Transverse colon (tissue), 4 donors: ENCODE results near the gene RRP7A.
A peak's percentile ranks its signal among the peaks of the same experiment; 100 is the strongest.

Experiments
- CTCF ChIP-seq, 5 experiments: fragments of 200-600 bp in 3 of 5; fragments of 450-650 bp in 2 of 5; sonication (generic) in 3 of 5; IDR thresholded peaks; 1 replicate in 2 of 5; 2 replicates in 3 of 5; pipeline ENCODE4 v1.5.1; 2016 to 2017; ENCODE audit warnings: antibody characterized with exemption in 5 of 5, inconsistent platforms in 3 of 5, mild to moderate bottlenecking in 2 of 5, moderate library complexity in 1 of 5
- EP300 ChIP-seq: sonication (generic); formaldehyde crosslinking; IDR thresholded peaks from one replicate; pipeline ENCODE4 v1.6.1; 2017; ENCODE audit warnings: antibody characterized with exemption, low read depth
- POLR2A ChIP-seq: fragments of 450-650 bp; IDR thresholded peaks from one replicate; pipeline ENCODE4 v1.6.1; 2016; ENCODE audit warnings: antibody characterized with exemption, mild to moderate bottlenecking, moderate library complexity
- POLR2AphosphoS5 ChIP-seq, 3 donors: sonication (generic); formaldehyde crosslinking; IDR thresholded peaks; one replicate each; pipeline ENCODE4 v1.6.1; 2016; ENCODE audit warnings: antibody characterized with exemption in 3 of 3

DNA sequence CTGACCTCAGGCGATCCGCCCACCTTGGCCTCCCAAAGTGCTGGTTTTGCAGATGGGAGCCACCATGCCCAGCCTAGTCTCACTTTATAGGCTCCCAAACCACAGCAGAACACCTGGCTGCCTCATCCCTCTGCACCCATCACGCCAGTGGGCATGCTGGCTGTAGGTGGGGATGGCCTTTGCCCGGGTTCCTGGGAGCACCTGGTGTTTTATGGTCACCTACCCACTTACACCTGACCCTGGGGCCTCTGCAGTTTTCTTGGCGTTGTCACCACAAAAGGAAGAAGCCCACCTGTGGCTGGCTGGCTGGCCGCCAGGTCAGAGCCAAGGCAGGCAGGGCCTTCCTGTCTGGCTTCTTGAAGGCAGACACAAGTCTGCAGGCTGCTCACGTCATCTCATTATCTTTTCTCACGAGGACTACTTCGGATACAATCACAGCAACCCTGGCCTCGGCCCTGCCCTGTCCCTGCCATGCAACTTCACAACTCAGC lies 8.2 kb downstream of the RRP7A start:
- TF ChIP-seq CTCF (IDR thresholded peaks at IDR 0.05), result no peak
- no peak for TF ChIP-seq EP300
- peak in 1 of 3 donors; percentile 34 for TF ChIP-seq POLR2AphosphoS5 (IDR thresholded peaks at IDR 0.05)
- no peak for TF ChIP-seq POLR2A
